Mucosa of descending colon (tissue), 3 donors: ENCODE measurements around the gene DYNC1H1. TPM values are rescaled to one million over a fixed set of nuclear protein-coding genes. Genes with fewer than 3 reads are reported as not detected.

Source experiments
- ATAC-seq: fragments of 200-7000 bp; cut with Tn5 transposase; one replicate; pipeline ENCODE4 v1.9.1; 2020; ENCODE audit warnings: mild to moderate bottlenecking, moderate library complexity
- DNase-seq, 3 donors: peaks; one replicate each; pipeline ENCODE4 v3.0.0-alpha.2; 2020
- H3K36me3 ChIP-seq: fragments of 200-600 bp; one replicate; pipeline ENCODE4 v1.8.0; 2021; ENCODE audit warnings: low read depth, mild to moderate bottlenecking
- H3K4me1 ChIP-seq: fragments of 200-600 bp; one replicate; pipeline ENCODE4 v1.8.0; 2021; ENCODE audit warnings: low read depth, mild to moderate bottlenecking
- H3K4me3 ChIP-seq: fragments of 200-600 bp; one replicate; pipeline ENCODE4 v1.8.0; 2021; ENCODE audit warnings: mild to moderate bottlenecking
- H3K9me3 ChIP-seq: fragments of 200-600 bp; one replicate; pipeline ENCODE4 v1.8.0; 2021; ENCODE audit warnings: mild to moderate bottlenecking
- intact Hi-C, 2 donors: fragments of 100-400 bp; cut with DNase I in 1 of 2; cut with micrococcal nuclease in 1 of 2; formaldehyde crosslinking; loops; one replicate each; pipeline versions ENCODE4 v1.11.0 to v1.11.1; 2022; cut with DNase I, micrococcal nuclease
- total RNA-seq, 3 donors: library from RNA; stranded (reverse); fragmentation: NEBNext Ultra II Directional in 2 of 3; extraction: Animal tissue kit (Norgen Biotek cat#: 25700) in 2 of 3; gene quantifications; one replicate each; pipeline versions ENCODE4 v1.2.1 to v1.2.4, GENCODE V29; 2021 to 2023
- TF ChIP-seq, protein P1 (sequence below): fragments of 200-600 bp; IDR thresholded peaks from one replicate; pipeline ENCODE4 v1.8.0; 2022; ENCODE audit warnings: antibody characterized with exemption, mild to moderate bottlenecking
- donor health status: DM: no; HTN: no; CAD: no; lungs with moderate emphysema.
- donor health status: DM: no; HTN: no; CAD: no.
- donor health status: DM: no; HTN: yes; CAD: no.

The DYNC1H1 gene
- total RNA-seq, 3 donors from 2014 or later = 403 to 547 (median 409) TPM

DNA sequence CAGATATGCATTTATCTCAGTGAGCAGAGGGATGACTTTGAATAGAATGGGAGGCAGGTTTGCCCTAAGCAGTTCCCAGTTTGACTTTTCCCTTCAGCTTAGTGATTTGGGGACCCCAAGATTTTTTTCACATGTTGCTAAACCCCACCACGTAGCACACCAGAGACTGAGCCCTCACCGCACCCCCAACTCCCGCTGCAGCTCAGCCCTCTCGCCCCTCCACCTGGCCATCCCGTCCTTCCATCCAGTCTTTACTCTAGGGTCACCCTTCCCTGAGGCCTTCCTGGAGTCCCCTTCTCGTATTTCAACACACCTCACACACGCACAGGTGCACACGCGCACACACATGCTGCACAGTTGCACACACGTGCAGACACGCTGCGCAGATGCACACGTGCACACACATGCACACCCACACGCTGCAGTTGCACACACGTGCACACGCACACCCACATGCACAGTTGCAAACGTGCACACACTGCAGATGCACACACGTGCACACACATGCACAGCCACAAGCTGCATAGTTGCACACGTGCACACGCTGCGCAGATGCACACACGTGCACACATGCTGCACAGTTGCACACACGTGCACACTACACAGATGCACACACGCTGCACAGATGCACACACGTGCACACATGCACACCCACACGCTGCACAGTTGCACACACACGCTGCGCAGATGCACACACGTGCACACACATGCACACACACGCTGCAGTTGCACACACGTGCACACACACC is 92.5 kb downstream of the DYNC1H1 start:
- DNase-seq (peak in 1 of 3 donors; percentile 31), ATAC-seq (peak; percentile 24)
- intact Hi-C loops = no loop called here
- H3K9me3 ChIP-seq = no peaks in the 10 kb centered on the region
- TF ChIP-seq, protein P1, sequence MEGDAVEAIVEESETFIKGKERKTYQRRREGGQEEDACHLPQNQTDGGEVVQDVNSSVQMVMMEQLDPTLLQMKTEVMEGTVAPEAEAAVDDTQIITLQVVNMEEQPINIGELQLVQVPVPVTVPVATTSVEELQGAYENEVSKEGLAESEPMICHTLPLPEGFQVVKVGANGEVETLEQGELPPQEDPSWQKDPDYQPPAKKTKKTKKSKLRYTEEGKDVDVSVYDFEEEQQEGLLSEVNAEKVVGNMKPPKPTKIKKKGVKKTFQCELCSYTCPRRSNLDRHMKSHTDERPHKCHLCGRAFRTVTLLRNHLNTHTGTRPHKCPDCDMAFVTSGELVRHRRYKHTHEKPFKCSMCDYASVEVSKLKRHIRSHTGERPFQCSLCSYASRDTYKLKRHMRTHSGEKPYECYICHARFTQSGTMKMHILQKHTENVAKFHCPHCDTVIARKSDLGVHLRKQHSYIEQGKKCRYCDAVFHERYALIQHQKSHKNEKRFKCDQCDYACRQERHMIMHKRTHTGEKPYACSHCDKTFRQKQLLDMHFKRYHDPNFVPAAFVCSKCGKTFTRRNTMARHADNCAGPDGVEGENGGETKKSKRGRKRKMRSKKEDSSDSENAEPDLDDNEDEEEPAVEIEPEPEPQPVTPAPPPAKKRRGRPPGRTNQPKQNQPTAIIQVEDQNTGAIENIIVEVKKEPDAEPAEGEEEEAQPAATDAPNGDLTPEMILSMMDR = no peak
- H3K4me1 ChIP-seq = no peaks in the 10 kb centered on the region
- H3K4me3 ChIP-seq = no peak overlapping the region
- H3K36me3 ChIP-seq = no peaks in the 10 kb centered on the region

DNA sequence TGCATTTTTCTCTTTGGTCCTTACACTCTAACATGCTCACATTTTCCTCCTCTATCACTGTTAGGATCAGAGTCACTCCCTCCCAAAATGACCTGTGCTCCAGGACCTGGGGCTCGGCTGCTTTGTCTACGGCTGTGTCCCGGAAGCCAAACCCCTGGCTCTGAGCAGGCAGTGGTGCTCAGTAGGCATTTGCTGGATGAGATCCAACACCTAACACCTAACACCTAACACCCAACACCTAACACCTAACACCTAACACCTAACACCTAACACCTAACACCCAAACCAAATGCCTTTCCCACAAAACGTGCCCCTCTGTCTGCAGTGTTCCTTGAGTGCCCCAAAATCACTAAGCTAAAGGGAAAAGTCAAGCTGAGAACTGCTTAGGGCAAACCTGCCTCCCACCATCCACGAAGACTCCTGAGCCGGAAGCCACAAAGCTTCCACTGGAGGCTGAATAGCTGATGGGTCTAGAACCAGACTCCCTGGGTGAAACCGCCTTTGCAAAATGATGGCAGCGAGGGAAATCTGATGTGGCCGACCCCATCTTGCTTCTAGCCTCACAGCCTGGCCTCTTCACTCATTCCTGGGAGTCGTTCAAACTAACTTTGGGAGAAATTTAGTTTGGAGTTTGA is 93.2 kb downstream of the DYNC1H1 start:
- peak; percentile 15 for ATAC-seq
- intact Hi-C loops = no loop called here
- peak in 1 of 3 donors; percentile 9 for DNase-seq
- no peaks in the 10 kb centered on the region for H3K36me3 ChIP-seq
- H3K4me3 ChIP-seq = no peak overlapping the region
- no peaks in the 10 kb centered on the region for H3K9me3 ChIP-seq
- TF ChIP-seq, protein P1 = no peak
- H3K4me1 ChIP-seq = no peaks in the 10 kb centered on the region

DNA sequence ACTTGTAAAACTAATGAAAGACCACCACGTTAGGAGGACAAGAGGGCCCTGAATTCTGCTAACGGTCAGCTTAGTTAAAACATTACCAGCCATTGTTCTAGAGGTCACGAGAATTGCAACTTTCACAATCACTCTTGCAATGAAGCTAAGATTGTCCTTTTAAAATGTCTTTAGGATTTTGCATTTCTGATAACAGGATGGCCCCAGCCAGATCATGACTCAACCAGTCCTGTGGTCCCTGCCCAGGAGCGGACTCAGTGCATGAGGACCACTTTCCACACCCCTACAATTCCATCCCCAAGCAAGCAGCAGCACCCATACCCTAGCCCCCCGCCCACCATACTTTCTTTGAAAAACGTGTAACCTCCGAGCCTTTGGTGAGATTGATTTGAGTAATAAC is 93.8 kb downstream of the DYNC1H1 start:
- TF ChIP-seq, protein P1 = no peak
- Histone ChIP-seq H3K4me1 (no peaks in the 10 kb centered on the region), H3K36me3 (no peaks in the 10 kb centered on the region), H3K4me3 (no peak overlapping the region), H3K9me3 (no peaks in the 10 kb centered on the region)
- intact Hi-C loops = no loop called here
- ATAC-seq (no peak), DNase-seq (no peak)

DNA sequence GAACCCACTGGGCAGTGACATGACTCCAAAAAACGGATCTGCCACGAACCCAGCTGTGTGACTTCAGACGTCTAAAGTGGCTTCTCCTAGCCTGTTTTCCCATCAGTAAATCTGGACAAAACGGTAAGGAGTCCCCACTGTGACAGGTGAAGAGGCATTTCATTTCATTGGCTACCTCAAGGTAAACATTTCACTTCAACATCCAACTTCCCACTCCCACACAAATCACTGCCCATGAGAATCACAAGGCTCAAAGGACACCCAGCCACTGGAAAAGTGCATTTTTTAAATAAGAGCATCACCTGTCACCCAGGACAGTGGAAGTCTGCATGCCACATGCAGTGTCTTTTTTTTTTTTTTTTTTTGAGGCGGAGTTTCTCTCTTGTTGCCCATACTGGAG is 94.6 kb downstream of the DYNC1H1 start:
- TF ChIP-seq, protein P1 = no peak
- Histone ChIP-seq H3K9me3 (no peaks in the 10 kb centered on the region), H3K4me1 (peaks cover 8% of the 10 kb centered on the region), H3K4me3 (no peak overlapping the region), H3K36me3 (no peaks in the 10 kb centered on the region)
- intact Hi-C loops = no loop called here
- DNase-seq (no peak), ATAC-seq (no peak)

DNA sequence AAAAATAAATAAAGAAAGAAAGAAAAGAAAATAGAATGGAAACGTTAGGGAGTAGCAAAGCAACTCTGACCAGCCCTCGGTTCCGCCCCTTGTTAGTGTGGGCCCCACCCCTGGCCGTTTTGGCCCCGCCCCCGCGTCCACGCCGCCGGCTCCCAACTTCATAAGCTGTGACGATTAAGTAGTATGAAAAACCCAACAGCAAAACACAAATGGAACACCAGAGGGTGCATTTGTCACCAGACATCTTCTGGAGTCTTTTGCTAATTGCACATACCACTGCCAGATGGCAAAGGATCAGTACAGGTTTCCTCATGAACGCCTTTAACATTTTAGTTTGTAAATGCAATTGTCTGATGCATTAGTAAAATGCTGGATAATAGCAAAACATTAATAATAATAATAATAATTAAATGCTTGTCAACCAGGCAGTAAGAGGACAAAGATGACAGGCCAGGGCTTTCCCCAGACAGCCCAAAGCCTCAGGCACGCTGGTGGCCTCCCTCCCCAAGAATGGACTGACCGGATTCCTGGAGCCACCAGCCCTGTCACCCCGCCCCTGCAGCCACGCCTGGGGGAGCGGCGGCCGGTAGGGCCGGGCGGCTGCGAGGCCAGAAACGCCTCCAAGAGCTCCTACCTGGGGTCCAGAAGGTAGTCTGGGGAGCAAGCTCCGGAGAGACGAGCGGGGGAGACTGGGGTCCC is 98.9 kb downstream of the DYNC1H1 start:
- ATAC-seq = peak; percentile 95
- H3K36me3 ChIP-seq = no peaks in the 10 kb centered on the region
- TF ChIP-seq, protein P1 = no peak
- peak; percentile 89 to 93 (median 92) for DNase-seq
- H3K9me3 ChIP-seq = no peaks in the 10 kb centered on the region
- peaks cover 8% of the 10 kb centered on the region for H3K4me1 ChIP-seq
- intact Hi-C loops = no loop called here
- no peak overlapping the region for H3K4me3 ChIP-seq
